GM12878 (cell line): Measurements from ENCODE around the gene MTF1. TPM values are rescaled to one million over a fixed set of nuclear protein-coding genes. Genes with fewer than 3 reads are reported as not detected.
A peak's percentile ranks its signal among the peaks of the same experiment; 100 is the strongest.
"Not testable (repeated sequence)": the region's sequence is repeated elsewhere in the genome, so short reads cannot be mapped to it uniquely, and the experiment has no call there.

Experiments
- ATAC-seq: fragments of 200-7000 bp; cut with Tn5 transposase; 3 replicates; pipeline ENCODE4 v1.9.1; 2020; ENCODE audit warnings: mild to moderate bottlenecking, moderate library complexity
- BruUV-seq: library from RNA; stranded (reverse); fragments of 400-500 nt; replicated peaks from 2 replicates; lab custom pipeline; 2021; lab: Mats Ljungman, UMichigan
- CTCF ChIA-PET: fragments of 300-600 bp; sonication (Branson Sonifier 250); formaldehyde crosslinking; extraction: SDS; loops from one replicate; lab custom pipeline; 2021; ENCODE audit warnings: inconsistent platforms; lab: Yijun Ruan, JAX
- POLR2A ChIA-PET: fragments of 350-600 bp; formaldehyde crosslinking; extraction: SDS; loops from one replicate; lab custom pipeline; 2021; ENCODE audit warnings: inconsistent platforms; lab: Charles Lee
- RAD21 ChIA-PET: fragments of 300-600 bp; sonication (Branson Sonifier 250); formaldehyde crosslinking; loops from one replicate; lab custom pipeline; 2023; ENCODE audit warnings: antibody characterized with exemption; ENCODE audit not compliant: unreplicated experiment; lab: Charles Lee
- SMC1A ChIA-PET: fragments of 300-600 bp; sonication (Branson Sonifier 250); formaldehyde crosslinking; loops from one replicate; lab custom pipeline; 2023; ENCODE audit not compliant: unreplicated experiment, uncharacterized antibody; lab: Charles Lee
- DNase-seq: peaks from one replicate; pipeline ENCODE4 v3.0.0-alpha.2; 2011; ENCODE audit warnings: low read depth, low spot score
- FAIRE-seq: peaks from 3 replicates; lab custom pipeline; 2011; peaks lifted over from hg19 to GRCh38; lab: Jason Lieb, UNC
- H2AFZ ChIP-seq: 2 replicates; pipeline ENCODE4 v1.6.0; 2011; ENCODE audit warnings: low read depth, low read length, control low read depth; ENCODE audit not compliant: control insufficient read depth
- H3K27ac ChIP-seq: 2 replicates; pipeline ENCODE4 v1.5.1; 2011; ENCODE audit warnings: control low read depth; ENCODE audit not compliant: control insufficient read depth, insufficient read depth
- H3K27me3 ChIP-seq, 2 experiments: replicated peaks in 1 of 2; 2 replicates each; pipeline versions ENCODE4 v1.6.0 to v1.6.1; 2011; ENCODE audit warnings: low read length in 1 of 2; ENCODE audit not compliant: control insufficient read depth in 2 of 2, insufficient read depth in 2 of 2
- H3K36me3 ChIP-seq, 2 experiments: 2 replicates each; pipeline ENCODE4 v1.5.1; 2011; ENCODE audit warnings: low read length in 1 of 2; ENCODE audit not compliant: control insufficient read depth in 2 of 2, insufficient read depth in 2 of 2
- H3K4me1 ChIP-seq: 2 replicates; pipeline ENCODE4 v1.6.1; 2011; ENCODE audit warnings: mild to moderate bottlenecking, low read length, moderate library complexity, mixed read lengths; ENCODE audit not compliant: control insufficient read depth, insufficient read depth
- H3K4me2 ChIP-seq: 2 replicates; pipeline ENCODE4 v1.6.0; 2011; ENCODE audit warnings: control low read depth; ENCODE audit not compliant: control insufficient read depth, insufficient read depth
- H3K4me3 ChIP-seq: fragments of 200-600 bp; sonication (generic); 2 replicates; pipeline ENCODE4 v1.5.1; 2016
- H3K79me2 ChIP-seq: 2 replicates; pipeline ENCODE4 v1.6.0; 2011; ENCODE audit warnings: low read length; ENCODE audit not compliant: control insufficient read depth, insufficient read depth
- H3K9ac ChIP-seq: 2 replicates; pipeline ENCODE4 v1.8.0; 2011; ENCODE audit warnings: low read length, control low read depth, mixed read lengths; ENCODE audit not compliant: control insufficient read depth, insufficient read depth
- H3K9me3 ChIP-seq: replicated peaks from 3 replicates; pipeline ENCODE4 v1.5.1; 2011; ENCODE audit warnings: mild to moderate bottlenecking, low read length; ENCODE audit not compliant: control insufficient read depth, insufficient read depth
- H4K20me1 ChIP-seq: 2 replicates; pipeline ENCODE4 v1.6.0; 2011; ENCODE audit not compliant: control insufficient read depth, insufficient read depth
- ATF7 ChIP-seq: fragments of 450-650 bp; IDR thresholded peaks from 2 replicates; pipeline ENCODE4 v1.6.1; 2016; ENCODE audit warnings: low read depth, mild to moderate bottlenecking
- E4F1 ChIP-seq: fragments of 450-650 bp; IDR thresholded peaks from 2 replicates; pipeline ENCODE4 v1.6.1; 2018; ENCODE audit warnings: borderline replicate concordance, mild to moderate bottlenecking; ENCODE audit not compliant: partially characterized antibody
- ELK1 ChIP-seq: IDR thresholded peaks from 2 replicates; pipeline ENCODE4 v1.6.1; 2012; ENCODE audit warnings: low read depth, low read length, improper control_type of control experiment
- GABPA ChIP-seq: IDR thresholded peaks from 2 replicates; pipeline ENCODE4 v1.6.1; 2014; ENCODE audit warnings: antibody characterized with exemption, low read depth, mild to moderate bottlenecking, inconsistent platforms
- IRF3 ChIP-seq: fragments of 450-650 bp; IDR thresholded peaks from 2 replicates; pipeline ENCODE4 v1.6.1; 2014; ENCODE audit warnings: mild to moderate bottlenecking
- LARP7 ChIP-seq: fragments of 450-650 bp; IDR thresholded peaks from 2 replicates; pipeline ENCODE4 v1.6.1; 2017; ENCODE audit warnings: mild to moderate bottlenecking
- MEF2A ChIP-seq: IDR thresholded peaks from 2 replicates; pipeline ENCODE4 v1.6.1; 2011; ENCODE audit warnings: low read depth, mild to moderate bottlenecking, low read length, moderate library complexity; ENCODE audit not compliant: insufficient read depth
- MXI1 ChIP-seq: fragments of 150-350 bp; IDR thresholded peaks from 2 replicates; pipeline ENCODE4 v1.6.1; 2011; ENCODE audit warnings: low read depth, mild to moderate bottlenecking, inconsistent platforms, low read length, improper control_type of control experiment
- PAX8 ChIP-seq: fragments of 450-650 bp; IDR thresholded peaks from 2 replicates; pipeline ENCODE4 v1.6.1; 2017; ENCODE audit warnings: mild to moderate bottlenecking, moderate library complexity
- POLR2AphosphoS2 ChIP-seq: IDR thresholded peaks from 2 replicates; pipeline ENCODE4 v1.6.1; 2011; ENCODE audit warnings: low read depth, mild to moderate bottlenecking, low read length, improper control_type of control experiment, moderate library complexity
- SIX5 ChIP-seq: IDR thresholded peaks from 2 replicates; pipeline ENCODE4 v1.6.1; 2011; ENCODE audit warnings: mild to moderate bottlenecking, low read depth, low read length, moderate library complexity; ENCODE audit not compliant: severe bottlenecking
- SMAD5 ChIP-seq: IDR thresholded peaks from 2 replicates; pipeline ENCODE4 v1.6.1; 2016; ENCODE audit warnings: antibody characterized with exemption, low read depth
- SMARCA5 ChIP-seq: fragments of 450-650 bp; IDR thresholded peaks from 2 replicates; pipeline ENCODE4 v1.6.1; 2017; ENCODE audit warnings: mild to moderate bottlenecking
- SRF ChIP-seq, 2 experiments: IDR thresholded peaks; 2 replicates each; pipeline ENCODE4 v1.6.1; 2011; ENCODE audit warnings: low read depth in 2 of 2, low read length in 2 of 2, mild to moderate bottlenecking in 1 of 2, moderate library complexity in 1 of 2
- YY1 ChIP-seq: IDR thresholded peaks from 2 replicates; pipeline ENCODE4 v1.6.1; 2011; ENCODE audit warnings: low read depth, mild to moderate bottlenecking, low read length
- WGBS: methylation state at CpG from one replicate; pipeline ENCODE4 v1.1.6; 2016; ENCODE audit warnings: low lambda C conversion rate; ENCODE audit not compliant: insufficient replicate concordance, insufficient coverage; ENCODE audit errors: missing lambda C conversion rate; 5-methylcytosine and 5-hydroxymethylcytosine counted together
- in situ Hi-C: fragments of 300-500 bp; cut with MboI; formaldehyde crosslinking; loops from 9 replicates; pipeline ENCODE4 v1.14.3; 2018; ENCODE audit warnings: mixed read lengths
- intact Hi-C: fragments of 100-400 bp; cut with micrococcal nuclease; formaldehyde crosslinking; loops from one replicate; pipeline ENCODE4 v1.14.2; 2022; ENCODE audit not compliant: unreplicated experiment
- polyA plus RNA-seq, 11 experiments: library from polyadenylated mRNA; depleted of rRNA in 4 of 11; unstranded in 6 of 11; stranded (reverse) in 5 of 11; fragments of >200 nt; fragmentation: Nextera tagmentation in 4 of 11; fragmentation: Illumina TruSeq in 1 of 11; extraction: Ambion mirVana in 4 of 11; extraction: Trizol in 1 of 11; gene quantifications; 1 replicate in 1 of 11; 2 replicates in 10 of 11; pipeline versions ENCODE4 v1.2.1 to v1.2.3, GENCODE V29; 2011 to 2016; ENCODE audit warnings: inconsistent platforms in 2 of 11, missing spikeins in 2 of 11, low read depth in 1 of 11
- total RNA-seq, 4 experiments: library from RNA; depleted of rRNA in 3 of 4; stranded (reverse); fragments of >200 nt in 3 of 4; fragmentation: Illumina TruSeq in 1 of 4; extraction: Trizol in 1 of 4; gene quantifications; 2 replicates each; pipeline versions ENCODE4 v1.2.1 to v1.2.3, GENCODE V29; 2013 to 2021

MTF1 gene
- total and polyA plus RNA-seq, 10 of the 15 experiments (the other 5 are each of a cell fraction or from before 2014, with no cell fraction given), result 2.2 to 20.4 (median 6.7) TPM

GRCh38 chr1:37859507-37860345, at the start of gene MTF1 (continued):
- TF ChIP-seq MEF2A (0 out of 2 replicates have a peak, but pooled peaks have one; percentile 8), POLR2AphosphoS2 (peak; percentile 66), ATF7 (peak; percentile 74), MXI1 (peak; percentile 96), YY1 (peak; percentile 92), LARP7 (0 out of 2 replicates have a peak, but pooled peaks have one; percentile 36), SMAD5 (peak; percentile 86; the same call in 1 of the 2 replicates), SMARCA5 (peak; percentile 92; the same call in 1 of the 2 replicates), E4F1 (peak; percentile 25), PAX8 (no peak), SIX5 (peak; percentile 40), SRF (IDR thresholded peaks at IDR 0.05; ENCODE audit: low read depth in 2 of 2, low read length in 2 of 2) (no peak), IRF3 (peak; percentile 80), ELK1 (peak; percentile 78; the same call in 1 of the 2 replicates), GABPA (peak; percentile 98)

- in situ Hi-C loops, DNase-seq, H3K27me3 ChIP-seq, H3K36me3 ChIP-seq, RAD21 ChIA-PET, H2AFZ ChIP-seq, ATAC-seq, BruUV-seq, SMC1A ChIA-PET, H3K4me3 ChIP-seq, H3K4me2 ChIP-seq, FAIRE-seq, H3K4me1 ChIP-seq, H3K9ac ChIP-seq, H3K79me2 ChIP-seq, intact Hi-C loops, H3K27ac ChIP-seq, POLR2A ChIA-PET, H4K20me1 ChIP-seq: not testable (repeated sequence)
- peaks cover 15% of the 10 kb centered on the region for H3K9me3 ChIP-seq
- CTCF ChIA-PET, result interaction anchor here (0.6 kb wide), 1 partner anchor 554 kb away, joined by 4 read pairs; no protein-coding TSS in a partner anchor
- WGBS, result 98% methylated on average over 7 of the region's 10 CpGs
Observed at GRCh38 chr1:37908531-37908930, 49.1 kb upstream of the MTF1 start.
